ENCODE results near the gene MS4A10. TPM values are rescaled to one million over a fixed set of nuclear protein-coding genes. Genes with fewer than 3 reads are reported as not detected.
A peak's percentile ranks its signal among the peaks of the same experiment; 100 is the strongest.
"Not testable (repeated sequence)": the region's sequence is repeated elsewhere in the genome, so short reads cannot be mapped to it uniquely, and the experiment has no call there.

MS4A10 gene
- total and polyA plus RNA-seq, 4 donors: not detected

GRCh38 chr11:60759438-60760225 is 25.5 kb upstream of the MS4A10 start:
- not testable (repeated sequence) for H3K4me3 ChIP-seq (ENCODE audit: low read depth in 1 of 3, low read length in 3 of 3); DNase-seq (ENCODE audit: low spot score); H3K9ac ChIP-seq (ENCODE audit: low read depth in 1 of 2, low read length in 2 of 2); H3K27me3 ChIP-seq (ENCODE audit: control insufficient read depth in 4 of 4, insufficient read depth in 4 of 4, low read length in 3 of 4); H3K36me3 ChIP-seq (ENCODE audit: control insufficient read depth in 4 of 4, insufficient read depth in 3 of 4, low read depth in 1 of 4, low read length in 3 of 4); H3K4me1 ChIP-seq (ENCODE audit: control insufficient read depth in 4 of 4, insufficient read depth in 4 of 4, low read length in 3 of 4); H3K9me3 ChIP-seq (ENCODE audit: control insufficient read depth in 4 of 4, low read length in 3 of 4); H3K27ac ChIP-seq (ENCODE audit: low read depth in 1 of 2, low read length in 2 of 2)
- 72% methylated on average over 22 of the region's 22 CpGs for WGBS

DNA sequence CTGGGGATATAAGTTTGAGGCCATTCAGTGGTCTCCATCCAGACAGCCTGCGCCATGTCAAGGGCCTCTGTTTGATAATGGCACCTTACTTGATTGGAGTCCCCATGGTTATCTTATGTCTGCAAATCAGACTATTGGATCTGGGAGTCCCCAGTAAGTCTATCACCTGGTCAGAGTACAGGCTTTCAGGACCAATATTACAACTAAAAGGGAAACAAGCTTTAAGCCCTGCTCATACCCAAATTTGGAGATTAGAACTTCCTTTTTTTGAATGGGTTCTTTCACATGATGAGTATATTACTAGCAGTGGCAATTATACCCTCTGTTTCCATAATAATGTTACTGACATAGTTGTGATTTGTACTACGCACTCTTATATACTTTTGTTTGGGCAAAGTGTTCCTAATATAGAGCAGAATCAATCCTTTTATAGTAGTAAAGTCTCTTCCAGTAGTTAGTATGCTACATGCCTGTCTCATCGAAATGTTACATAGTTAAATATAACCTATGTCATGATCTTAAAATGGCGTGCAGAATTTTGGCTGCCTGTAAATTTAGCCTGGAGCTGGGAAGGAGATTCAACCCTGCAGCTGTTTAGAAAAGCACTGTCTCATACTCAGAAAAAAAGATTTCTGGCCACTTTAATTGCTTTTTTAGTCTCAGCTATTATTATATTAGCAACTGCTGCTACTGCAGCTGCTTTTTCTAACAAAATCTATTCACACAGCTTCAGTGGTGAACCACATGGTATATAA is 23.5 kb upstream of the MS4A10 start:
- TF ChIP-seq GABPA (IDR thresholded peaks at IDR 0.05 in 1 of 2, conservative IDR thresholded peaks at IDR 0.05 in 1 of 2) (no peak), YY1 (IDR thresholded peaks at IDR 0.05) (no peak), FOXA2 (IDR thresholded peaks at IDR 0.05) (no peak), HNF4G (IDR thresholded peaks at IDR 0.05) (no peak)
- DNase-seq (ENCODE audit: low spot score): no peak
- Histone ChIP-seq H3K9ac (ENCODE audit: low read depth in 1 of 2, low read length in 2 of 2) (no peak overlapping the region), H3K27me3 (ENCODE audit: control insufficient read depth in 4 of 4, insufficient read depth in 4 of 4, low read length in 3 of 4) (peaks cover 0 to 3% (median 0%) of the 10 kb centered on the region in 4 donors), H3K4me3 (ENCODE audit: low read depth in 1 of 3, low read length in 3 of 3) (no peak overlapping the region), H3K4me1 (ENCODE audit: control insufficient read depth in 4 of 4, insufficient read depth in 4 of 4, low read length in 3 of 4) (no peaks in the 10 kb centered on the region), H3K9me3 (ENCODE audit: control insufficient read depth in 4 of 4, low read length in 3 of 4) (no peaks in the 10 kb centered on the region), H3K36me3 (ENCODE audit: control insufficient read depth in 4 of 4, insufficient read depth in 3 of 4, low read depth in 1 of 4, low read length in 3 of 4) (no peaks in the 10 kb centered on the region), H3K27ac (ENCODE audit: low read depth in 1 of 2, low read length in 2 of 2) (no peak overlapping the region)
- 85% methylated on average over 4 of the region's 4 CpGs for WGBS

DNA sequence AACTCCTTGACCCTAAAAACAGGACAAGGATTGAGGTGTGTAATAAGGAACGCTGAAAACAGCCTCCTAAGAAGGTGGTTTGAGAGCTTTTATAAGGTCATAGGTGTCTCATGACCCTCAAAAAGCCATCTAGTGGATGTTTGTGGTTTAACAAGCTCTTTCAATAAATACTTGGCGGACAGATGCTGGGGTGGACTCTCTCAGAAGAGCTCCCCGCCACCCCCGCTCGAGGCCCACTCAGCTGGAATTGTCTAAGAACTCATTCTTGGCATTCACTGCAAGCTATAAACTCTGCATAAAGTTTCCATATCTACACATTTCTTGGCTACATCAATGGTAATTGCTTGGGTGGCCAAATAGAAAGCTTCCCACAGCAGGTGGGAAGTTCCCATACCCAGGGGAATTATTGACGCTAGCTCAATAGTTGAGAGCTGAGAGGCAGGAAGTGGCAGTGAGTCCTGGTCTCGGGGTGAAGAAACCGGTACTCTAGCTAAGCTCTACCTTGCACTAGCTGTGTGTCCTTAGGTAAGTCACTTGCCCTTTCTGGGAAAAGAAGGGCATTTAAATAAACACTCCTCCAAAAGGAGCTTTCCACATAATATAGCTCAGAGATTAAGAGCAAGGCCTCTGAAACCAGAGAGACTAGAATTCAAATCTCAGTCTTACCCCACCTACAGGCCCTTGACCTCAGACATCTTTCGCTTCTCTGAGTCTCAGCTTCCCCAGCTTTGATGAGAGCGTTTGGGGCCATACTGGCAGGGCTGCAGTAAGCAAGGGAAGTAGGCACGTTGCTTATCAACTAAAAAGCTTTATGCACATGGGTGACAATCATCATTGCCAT is 22.1 kb upstream of the MS4A10 start:
- Histone ChIP-seq H3K4me3 (ENCODE audit: low read depth in 1 of 3, low read length in 3 of 3) (no peak overlapping the region), H3K27me3 (ENCODE audit: control insufficient read depth in 4 of 4, insufficient read depth in 4 of 4, low read length in 3 of 4) (peaks cover 0 to 5% (median 0%) of the 10 kb centered on the region in 4 donors), H3K36me3 (ENCODE audit: control insufficient read depth in 4 of 4, insufficient read depth in 3 of 4, low read depth in 1 of 4, low read length in 3 of 4) (no peaks in the 10 kb centered on the region), H3K9ac (ENCODE audit: low read depth in 1 of 2, low read length in 2 of 2) (no peak overlapping the region), H3K4me1 (ENCODE audit: control insufficient read depth in 4 of 4, insufficient read depth in 4 of 4, low read length in 3 of 4) (no peaks in the 10 kb centered on the region), H3K9me3 (ENCODE audit: control insufficient read depth in 4 of 4, low read length in 3 of 4) (no peaks in the 10 kb centered on the region), H3K27ac (ENCODE audit: low read depth in 1 of 2, low read length in 2 of 2) (no peak overlapping the region)
- no peak for DNase-seq (ENCODE audit: low spot score)
- peak; percentile 26 for TF ChIP-seq CTCF (IDR thresholded peaks at IDR 0.05; ENCODE audit: low read depth, low read length, missing input control)
- peak in 1 of 2 donors; percentile 37 for TF ChIP-seq RAD21 (IDR thresholded peaks at IDR 0.05)
- TF ChIP-seq JUND (IDR thresholded peaks at IDR 0.05): no peak
- TF ChIP-seq FOXA2 (IDR thresholded peaks at IDR 0.05): no peak
- 63% methylated on average over 11 of the region's 11 CpGs for WGBS
